ENCODE measurements around the gene RRM2.
"Not testable (repeated sequence)": the region's sequence is repeated elsewhere in the genome, so short reads cannot be mapped to it uniquely, and the experiment has no call there.

Gene RRM2

GRCh38 chr2:10091889-10092244 is 30.7 kb upstream of the RRM2 start:
- DNase-seq = not testable (repeated sequence)

- no peak for DNase-seq
These were observed 28.2 kb upstream of the RRM2 start for GRCh38 chr2:10094271-10094814.

GRCh38 chr2:10095175-10095574 is 27.4 kb upstream of the RRM2 start:
- DNase-seq = no peak

GRCh38 chr2:10096641-10097040 is 25.9 kb upstream of the RRM2 start:
- no peak for DNase-seq

- peak; percentile 43 for DNase-seq
These were observed 25.0 kb upstream of the RRM2 start for GRCh38 chr2:10097352-10098148.

GRCh38 chr2:10101491-10101890 is 21.0 kb upstream of the RRM2 start:
- DNase-seq = no peak

- no peak for DNase-seq
These were observed 19.4 kb upstream of the RRM2 start for GRCh38 chr2:10103179-10103578.

GRCh38 chr2:10104906-10105305 is 17.6 kb upstream of the RRM2 start:
- DNase-seq = not testable (repeated sequence)

- DNase-seq = no peak
These were observed 13.2 kb upstream of the RRM2 start for GRCh38 chr2:10109311-10109710.

GRCh38 chr2:10119027-10119325 is 3.6 kb upstream of the RRM2 start:
- no peak for DNase-seq

- DNase-seq = no peak
These were observed 2.9 kb upstream of the RRM2 start for GRCh38 chr2:10119601-10120157.

- DNase-seq = peak; percentile 96
These were observed 2.2 kb upstream of the RRM2 start for GRCh38 chr2:10120158-10120876.

GRCh38 chr2:10120877-10121574 is 1.5 kb upstream of the RRM2 start:
- peak; percentile 80 for DNase-seq

- peak; percentile 12 for DNase-seq
These were observed 742 bp downstream of the RRM2 start for GRCh38 chr2:10123281-10123680.

GRCh38 chr2:10124538-10125045 is 2.1 kb downstream of the RRM2 start:
- peak; percentile 86 for DNase-seq

GRCh38 chr2:10125842-10126631 is 3.5 kb downstream of the RRM2 start:
- DNase-seq = peak; percentile 10

- peak; percentile 67 for DNase-seq
These were observed 4.1 kb downstream of the RRM2 start for GRCh38 chr2:10126632-10127026.

- no peak for DNase-seq
These were observed 5.9 kb downstream of the RRM2 start for GRCh38 chr2:10128420-10128819.

- no peak for DNase-seq
These were observed 7.0 kb downstream of the RRM2 start for GRCh38 chr2:10129490-10129889.

- DNase-seq = no peak
These were observed 9.6 kb downstream of the RRM2 start for GRCh38 chr2:10132043-10132575.

- DNase-seq = no peak
These were observed 10.1 kb downstream of the RRM2 start for GRCh38 chr2:10132596-10132995.

All from hematopoietic multipotent progenitor cell treated with erythropoietin and hydrocortisone succinate and interleukin-3 and kit ligand, for 8 days (in vitro differentiated cells).